ENCODE measurements around the gene GNB1L. TPM values are rescaled to one million over a fixed set of nuclear protein-coding genes. Genes with fewer than 3 reads are reported as not detected.

The GNB1L gene
- total RNA-seq, 1 experiment from 2014 or later = 12.3 TPM

DNA sequence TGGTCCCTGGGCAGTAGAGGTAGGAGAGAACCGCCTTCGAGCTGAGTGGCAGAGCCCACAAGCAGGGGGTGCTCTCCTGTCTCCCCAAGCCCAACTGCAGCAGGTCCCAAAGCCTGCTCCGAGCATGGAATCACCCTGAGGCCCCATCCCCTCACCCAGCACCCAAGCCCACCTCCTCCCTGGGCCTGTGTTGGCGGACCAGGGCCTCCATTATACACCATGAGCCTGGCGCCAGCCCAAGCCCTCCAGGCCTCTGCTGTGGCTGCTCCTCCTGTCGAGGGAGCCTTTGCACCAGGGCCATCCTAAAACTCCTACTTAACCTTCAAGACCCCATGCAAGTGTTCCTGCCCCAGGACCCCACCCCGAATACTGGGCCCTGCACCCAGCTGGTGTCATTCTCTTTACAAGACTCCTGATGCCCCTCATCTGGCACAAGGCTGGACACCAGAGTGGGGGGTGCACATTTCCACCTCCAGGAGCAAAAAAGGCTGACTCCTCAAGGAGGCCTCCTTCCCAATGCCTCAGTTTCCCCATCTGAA is 114.7 kb downstream of the GNB1L start:
- H3K27me3 ChIP-seq = no peaks in the 10 kb centered on the region
- no peak overlapping the region for H3K4me3 ChIP-seq
- no peaks in the 10 kb centered on the region for H3K36me3 ChIP-seq
- peak overlapping the region; percentile 1; the same call in 1 of the 2 replicates for H3K27ac ChIP-seq
- peaks cover 37% of the 10 kb centered on the region for H3K4me1 ChIP-seq
- DNase-seq = peak; percentile 51 to 53
- no peaks in the 10 kb centered on the region for H3K9me3 ChIP-seq (replicated peaks)

DNA sequence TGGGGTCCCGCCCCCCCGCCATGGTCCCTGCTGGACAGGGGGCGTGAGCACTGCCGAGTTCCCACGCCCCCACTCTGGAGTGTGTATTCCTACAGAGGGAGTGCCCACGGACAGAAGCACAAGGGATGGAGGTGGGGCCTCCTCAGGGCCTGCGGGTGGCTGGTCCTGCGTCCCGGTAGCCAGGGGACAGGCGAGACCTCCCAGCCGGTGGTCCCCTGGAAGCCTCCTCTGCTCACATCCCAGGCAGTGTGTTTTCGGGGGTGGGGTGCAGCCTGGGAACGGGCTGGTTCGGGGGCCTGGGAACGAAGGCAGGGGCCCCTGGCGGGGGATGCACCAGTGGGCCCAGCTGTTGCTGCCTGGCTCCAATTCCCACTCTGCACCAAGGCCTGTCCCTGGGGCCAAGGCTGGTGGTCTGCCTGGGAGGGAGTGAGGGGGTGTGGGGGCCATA is 115.2 kb downstream of the GNB1L start:
- H3K4me3 ChIP-seq = peak overlapping the region; percentile 23
- H3K9me3 ChIP-seq (replicated peaks) = no peaks in the 10 kb centered on the region
- H3K27me3 ChIP-seq = no peaks in the 10 kb centered on the region
- H3K4me1 ChIP-seq = peaks cover 35% of the 10 kb centered on the region
- no peaks in the 10 kb centered on the region for H3K36me3 ChIP-seq
- peak; percentile 59 to 61 for DNase-seq
- peak overlapping the region; percentile 53; the same call in 1 of the 2 replicates for H3K27ac ChIP-seq

DNA sequence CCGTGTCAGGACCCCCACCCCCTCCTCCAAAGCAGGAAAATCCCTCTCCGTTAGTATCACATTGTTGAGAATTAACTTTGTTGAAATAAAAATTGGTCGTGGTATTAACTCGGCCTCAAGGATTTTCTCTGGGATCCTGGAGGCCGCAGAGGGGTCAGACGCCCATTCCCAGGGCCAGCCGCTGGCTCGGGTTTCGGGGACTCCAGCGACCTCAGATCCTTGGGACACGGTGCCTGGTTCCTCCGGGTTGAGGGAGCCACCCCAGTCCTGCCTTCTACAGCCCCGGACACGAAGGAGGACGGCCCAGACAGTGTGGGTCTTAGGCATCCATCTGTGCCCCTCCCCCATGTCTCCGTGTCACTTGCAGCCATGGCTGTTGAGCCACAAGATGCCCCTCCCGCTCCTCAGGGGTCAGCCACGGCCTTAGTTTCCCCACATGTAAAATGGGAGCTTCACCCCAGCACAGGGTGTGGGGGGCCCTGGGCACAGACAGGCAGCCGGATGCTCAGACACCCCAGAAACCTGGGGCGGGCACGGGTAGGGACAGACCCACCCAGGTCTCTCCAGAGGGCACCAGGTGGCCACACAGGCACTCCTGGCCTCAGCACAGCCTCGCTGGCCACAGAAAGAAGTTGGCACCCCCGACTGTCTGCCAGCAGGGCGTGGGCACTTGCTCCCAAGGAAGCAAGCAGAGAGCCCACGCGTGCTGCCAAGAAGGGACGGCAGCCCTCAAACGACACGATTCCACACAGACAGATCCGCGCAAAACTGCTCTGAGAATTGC is 115.8 kb downstream of the GNB1L start:
- peak; percentile 41 to 46 for DNase-seq
- Histone ChIP-seq H3K36me3 (no peaks in the 10 kb centered on the region), H3K4me3 (peak overlapping the region; percentile 23), H3K9me3 (replicated peaks) (no peaks in the 10 kb centered on the region), H3K4me1 (peaks cover 38% of the 10 kb centered on the region), H3K27ac (peak overlapping the region; percentile 53; the same call in 1 of the 2 replicates), H3K27me3 (no peaks in the 10 kb centered on the region)

DNA sequence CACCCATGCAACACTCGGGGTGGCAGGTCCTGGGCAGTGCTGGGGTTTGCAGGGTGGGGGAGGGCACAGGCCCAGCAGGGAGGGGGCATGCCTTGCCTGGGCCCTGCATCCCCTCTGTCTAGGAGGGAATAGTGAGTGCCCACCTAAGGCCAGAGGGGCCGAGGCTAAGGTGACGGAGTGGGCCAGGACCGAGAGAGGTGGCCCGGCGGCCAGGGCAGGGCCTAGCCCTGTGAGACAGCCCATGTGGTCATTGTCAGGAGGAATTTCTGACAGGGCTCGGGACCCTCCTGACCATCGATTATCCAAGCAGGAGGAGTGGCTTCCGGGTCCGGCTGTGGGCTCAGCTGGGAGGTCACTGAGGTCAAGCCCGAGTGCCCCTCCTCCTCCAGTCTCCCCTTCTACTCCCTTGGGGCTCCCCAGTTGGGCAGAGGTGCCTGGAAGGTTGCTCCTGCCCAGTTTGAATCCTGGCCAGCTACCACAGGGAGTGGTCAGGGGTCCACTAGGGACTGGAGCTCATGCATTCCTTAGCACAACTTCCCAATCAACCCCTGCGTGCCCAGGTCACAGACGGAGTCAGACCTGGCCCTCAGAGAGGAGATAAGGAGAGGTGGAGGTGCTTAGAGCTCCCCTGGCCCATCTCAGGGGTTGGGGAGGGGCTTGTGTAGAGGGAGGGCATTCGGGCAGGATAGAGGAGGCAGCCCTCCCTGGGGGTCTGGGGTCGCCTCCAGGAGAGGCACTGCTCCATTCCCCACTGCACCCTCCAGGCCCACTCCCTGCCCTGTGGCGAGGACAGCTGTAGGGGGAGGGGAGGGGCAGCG is 116.6 kb downstream of the GNB1L start:
- Histone ChIP-seq H3K4me3 (peak overlapping the region; percentile 23; the same call in 1 of the 2 replicates), H3K27ac (peak overlapping the region; percentile 53; the same call in 1 of the 2 replicates), H3K36me3 (no peaks in the 10 kb centered on the region), H3K27me3 (no peaks in the 10 kb centered on the region), H3K9me3 (replicated peaks) (no peaks in the 10 kb centered on the region), H3K4me1 (peaks cover 39% of the 10 kb centered on the region)
- no peak for DNase-seq

DNA sequence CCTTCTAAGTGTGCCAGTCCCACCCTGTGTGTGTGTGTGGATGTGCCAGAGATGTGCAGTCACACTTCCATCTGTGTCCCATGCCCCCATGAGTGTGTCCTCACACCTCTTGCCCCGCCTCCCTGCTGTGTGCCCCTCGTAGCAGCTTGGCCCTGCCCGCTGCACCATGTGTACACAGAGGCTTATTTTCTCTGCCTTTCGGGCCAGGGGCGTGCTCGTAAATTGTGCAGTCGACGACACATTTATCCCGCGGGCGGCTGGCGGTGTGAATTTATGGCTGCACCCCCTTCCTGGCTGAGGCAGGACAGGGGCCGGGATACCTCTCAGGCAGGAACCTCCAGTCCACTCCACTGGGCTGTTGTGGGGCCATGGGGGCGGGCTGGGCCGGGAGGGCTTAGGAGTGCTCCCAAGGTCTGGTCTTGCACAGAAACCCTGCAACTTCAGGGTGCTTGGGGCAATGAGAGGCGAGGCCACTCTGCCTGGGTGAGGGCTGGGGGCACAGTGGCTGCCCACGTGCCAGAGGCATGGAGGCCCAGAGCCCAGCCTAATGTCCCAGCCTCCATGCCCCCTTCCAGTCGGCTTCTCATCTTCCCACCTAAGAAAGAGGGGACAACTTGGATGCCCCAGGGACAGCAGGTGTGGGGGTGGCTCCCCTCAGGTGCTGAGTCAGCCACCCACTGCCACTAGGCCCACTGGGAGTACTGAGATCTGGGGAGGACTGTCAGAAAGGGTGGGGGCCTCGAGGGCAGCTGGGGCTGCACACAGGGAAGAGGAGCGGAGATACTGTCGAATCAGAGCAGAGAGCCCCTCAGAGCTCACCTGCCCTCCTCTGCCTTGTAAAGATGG is 118.8 kb downstream of the GNB1L start:
- H3K27me3 ChIP-seq = no peaks in the 10 kb centered on the region
- peaks cover 37% of the 10 kb centered on the region for H3K4me1 ChIP-seq
- H3K9me3 ChIP-seq (replicated peaks) = no peaks in the 10 kb centered on the region
- DNase-seq = no peak
- H3K36me3 ChIP-seq = no peaks in the 10 kb centered on the region
- no peak overlapping the region for H3K27ac ChIP-seq
- H3K4me3 ChIP-seq = no peak overlapping the region

DNA sequence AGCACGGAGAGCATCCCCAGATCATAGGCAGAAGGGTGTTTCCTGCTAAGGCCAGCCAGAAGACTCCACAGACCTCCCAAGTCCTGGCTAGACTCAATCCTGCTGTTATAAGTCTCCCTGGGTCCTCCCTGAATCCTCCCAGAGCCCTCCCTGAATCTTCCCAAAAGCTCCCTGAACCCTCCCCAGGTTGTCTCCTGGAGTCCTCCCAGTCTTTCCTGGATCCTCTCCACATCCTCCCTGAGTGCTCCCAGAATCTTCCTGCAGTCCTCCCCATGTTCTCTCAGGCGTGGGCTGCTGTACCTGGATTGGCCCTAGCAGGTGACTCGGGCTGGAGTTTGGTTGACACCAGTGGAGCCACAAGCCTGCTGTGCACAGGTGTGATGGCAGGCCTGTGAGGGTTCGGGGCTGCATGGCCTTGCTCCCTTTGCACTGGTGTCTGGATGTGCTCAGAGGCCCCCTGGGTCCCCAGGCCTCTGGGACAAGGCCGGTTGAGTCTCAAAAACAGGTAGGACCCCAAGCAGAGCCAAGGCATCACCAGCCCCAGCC is 119.8 kb downstream of the GNB1L start:
- Histone ChIP-seq H3K36me3 (no peaks in the 10 kb centered on the region), H3K9me3 (replicated peaks) (no peaks in the 10 kb centered on the region), H3K4me3 (no peak overlapping the region), H3K27me3 (no peaks in the 10 kb centered on the region), H3K27ac (no peak overlapping the region), H3K4me1 (peaks cover 27% of the 10 kb centered on the region)
- no peak for DNase-seq

DNA sequence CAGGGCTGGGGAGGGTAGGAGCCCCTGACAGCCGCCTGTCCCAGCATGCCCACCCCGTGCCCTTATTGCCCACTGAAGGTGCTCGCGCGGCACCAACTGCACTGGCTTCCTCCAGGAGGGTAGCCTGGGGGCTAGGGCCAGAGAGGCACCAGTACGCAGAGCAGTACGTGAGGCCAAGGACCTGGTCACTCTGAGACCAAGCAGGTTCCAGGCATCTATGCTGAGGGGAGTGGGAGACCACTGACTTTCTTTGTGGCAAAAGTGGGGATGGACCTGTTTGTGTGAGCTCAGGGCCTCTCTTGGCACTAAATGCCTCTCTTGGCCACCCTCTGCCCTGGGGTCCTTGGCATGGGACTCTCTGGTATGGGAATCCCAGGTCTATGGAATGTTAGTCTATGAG is 120.5 kb downstream of the GNB1L start:
- no peaks in the 10 kb centered on the region for H3K27me3 ChIP-seq
- peaks cover 27% of the 10 kb centered on the region for H3K4me1 ChIP-seq
- DNase-seq = no peak
- H3K36me3 ChIP-seq = no peaks in the 10 kb centered on the region
- H3K27ac ChIP-seq = no peak overlapping the region
- no peak overlapping the region for H3K4me3 ChIP-seq
- H3K9me3 ChIP-seq (replicated peaks) = no peaks in the 10 kb centered on the region

DNA sequence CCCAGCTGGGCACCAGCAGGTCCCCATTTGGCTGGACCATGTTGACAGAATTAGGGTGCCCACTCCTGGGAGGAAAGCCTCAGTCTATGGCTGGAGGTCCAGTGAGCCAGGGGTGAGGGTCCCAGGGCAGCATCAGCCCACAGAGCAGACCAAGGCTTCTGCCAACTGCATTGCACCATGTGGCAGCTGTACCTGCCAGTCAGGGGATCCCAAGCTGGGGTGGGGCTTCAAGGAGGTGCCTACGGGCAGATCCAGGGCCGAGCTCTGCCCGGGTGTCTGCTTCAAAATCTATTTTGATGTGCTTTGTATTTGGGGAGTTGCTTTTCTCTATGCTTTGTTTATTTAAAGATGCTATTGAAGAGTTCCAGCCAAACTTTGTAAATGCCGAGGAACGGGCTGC is 120.9 kb downstream of the GNB1L start:
- Histone ChIP-seq H3K27me3 (no peaks in the 10 kb centered on the region), H3K36me3 (no peaks in the 10 kb centered on the region), H3K4me3 (no peak overlapping the region), H3K9me3 (replicated peaks) (no peaks in the 10 kb centered on the region), H3K4me1 (peaks cover 27% of the 10 kb centered on the region), H3K27ac (no peak overlapping the region)
- DNase-seq = peak; percentile 50 to 56

Other genes with a start within 250 kb of the GNB1L start
- 11.2 and 11.9 TPM in 2 replicates for gene SEPTIN5, start 140.4 kb downstream of the GNB1L start, total RNA-seq (2014; rRNA removed; shearing (Covaris generic))
- 2.5 and 4.4 TPM in 2 replicates for gene GP1BB, start 131.3 kb downstream of the GNB1L start, total RNA-seq (2014; rRNA removed; shearing (Covaris generic))
- gene TBX1, start 94.1 kb downstream of the GNB1L start, total RNA-seq (2014; rRNA removed; shearing (Covaris generic)) = 11.8 and 11.9 TPM in 2 replicates
- 16.2 and 19.1 TPM in 2 replicates for gene RTL10, start within 50 bp of the GNB1L start, total RNA-seq (2014; rRNA removed; shearing (Covaris generic))
- 69.2 and 74.6 TPM in 2 replicates for gene COMT, start 86.9 kb upstream of the GNB1L start, total RNA-seq (2014; rRNA removed; shearing (Covaris generic))
- gene TXNRD2, start 86.9 kb upstream of the GNB1L start, total RNA-seq (2014; rRNA removed; shearing (Covaris generic)) = 17.0 and 17.2 TPM in 2 replicates
- gene ARVCF, start 161.9 kb upstream of the GNB1L start, total RNA-seq (2014; rRNA removed; shearing (Covaris generic)) = 4.2 and 9.0 TPM in 2 replicates
- 8.1 and 9.4 TPM in 2 replicates for gene TANGO2, start 166.2 kb upstream of the GNB1L start, total RNA-seq (2014; rRNA removed; shearing (Covaris generic))
- 30.0 and 39.3 TPM in 2 replicates for gene DGCR8, start 225.4 kb upstream of the GNB1L start, total RNA-seq (2014; rRNA removed; shearing (Covaris generic))

Data from SJCRH30 (cell line).